ENCODE results near the gene ABCG2.
"Not testable (repeated sequence)": the region's sequence is repeated elsewhere in the genome, so short reads cannot be mapped to it uniquely, and the experiment has no call there.

ABCG2 gene

GRCh38 chr4:88109123-88109881, 49.1 kb downstream of the ABCG2 start:
- no peak for DNase-seq

- no peak for DNase-seq
These were observed 49.7 kb downstream of the ABCG2 start for GRCh38 chr4:88108747-88109122.

- not testable (repeated sequence) for DNase-seq
These were observed 50.4 kb downstream of the ABCG2 start for GRCh38 chr4:88108108-88108465.

- no peak for DNase-seq
These were observed 50.9 kb downstream of the ABCG2 start for GRCh38 chr4:88107406-88108107.

GRCh38 chr4:88106205-88106604, 52.2 kb downstream of the ABCG2 start:
- no peak for DNase-seq

- DNase-seq: no peak
These were observed 53.4 kb downstream of the ABCG2 start for GRCh38 chr4:88104902-88105610.

- no peak for DNase-seq
These were observed 56.4 kb downstream of the ABCG2 start for GRCh38 chr4:88102026-88102425.

GRCh38 chr4:88101165-88101564, 57.3 kb downstream of the ABCG2 start:
- no peak for DNase-seq

- no peak for DNase-seq
These were observed 59.3 kb downstream of the ABCG2 start for GRCh38 chr4:88098993-88099752.

- no peak for DNase-seq
These were observed 60.7 kb downstream of the ABCG2 start for GRCh38 chr4:88097781-88098180.

GRCh38 chr4:88097301-88097700, 61.1 kb downstream of the ABCG2 start:
- no peak for DNase-seq

GRCh38 chr4:88093874-88094273, 64.6 kb downstream of the ABCG2 start:
- DNase-seq: no peak

- DNase-seq: no peak
These were observed 67.1 kb downstream of the ABCG2 start for GRCh38 chr4:88091378-88091777.

- DNase-seq: no peak
These were observed 67.5 kb downstream of the ABCG2 start for GRCh38 chr4:88090898-88091297.

GRCh38 chr4:88087004-88087403, 71.4 kb downstream of the ABCG2 start:
- no peak for DNase-seq

GRCh38 chr4:88080626-88081025, 77.8 kb downstream of the ABCG2 start:
- DNase-seq: no peak

- DNase-seq: no peak
These were observed 79.9 kb downstream of the ABCG2 start for GRCh38 chr4:88078579-88078978.

GRCh38 chr4:88077911-88078524, 80.4 kb downstream of the ABCG2 start:
- no peak for DNase-seq

GRCh38 chr4:88075336-88075735, 83.1 kb downstream of the ABCG2 start:
- no peak for DNase-seq

GRCh38 chr4:88070031-88070430, 88.4 kb downstream of the ABCG2 start:
- DNase-seq: no peak

GRCh38 chr4:88064410-88064809, 94.0 kb downstream of the ABCG2 start:
- no peak for DNase-seq

- DNase-seq: no peak
These were observed 94.7 kb downstream of the ABCG2 start for GRCh38 chr4:88063634-88064296.
